GM12878 (cell line): ENCODE measurements around the gene DYNC1I1.

Experiments used
- CTCF ChIP-seq, 3 experiments: IDR thresholded peaks in 2 of 3; conservative IDR thresholded peaks in 1 of 3; 2 replicates each; pipeline ENCODE4 v1.5.1; 2011; ENCODE audit warnings: low read depth in 3 of 3, low read length in 3 of 3, mild to moderate bottlenecking in 3 of 3, control low read depth in 2 of 3, moderate library complexity in 2 of 3, inconsistent platforms in 1 of 3, mixed read lengths in 1 of 3; ENCODE audit not compliant: control insufficient read depth in 2 of 3, insufficient read depth in 1 of 3; ENCODE audit errors: extremely low read depth in 1 of 3
- NFIC ChIP-seq: IDR thresholded peaks from 2 replicates; pipeline ENCODE4 v1.6.1; 2012; ENCODE audit warnings: low read depth, mild to moderate bottlenecking, inconsistent platforms, low read length, moderate library complexity
- PML ChIP-seq: IDR thresholded peaks from 2 replicates; pipeline ENCODE4 v1.6.1; 2012; ENCODE audit warnings: low read length, inconsistent platforms
- POLR2AphosphoS5 ChIP-seq: IDR thresholded peaks from 2 replicates; pipeline ENCODE4 v1.6.1; 2011; ENCODE audit warnings: mild to moderate bottlenecking, low read length, inconsistent platforms
- RAD21 ChIP-seq: IDR thresholded peaks from 2 replicates; pipeline ENCODE4 v1.6.1; 2011; ENCODE audit warnings: mild to moderate bottlenecking, low read depth, low read length, moderate library complexity; ENCODE audit not compliant: insufficient read depth
- SMC3 ChIP-seq: IDR thresholded peaks from 2 replicates; pipeline ENCODE4 v1.6.1; 2011; ENCODE audit warnings: low read length, improper control_type of control experiment, borderline replicate concordance
- YY1 ChIP-seq: IDR thresholded peaks from 2 replicates; pipeline ENCODE4 v1.6.1; 2011; ENCODE audit warnings: low read depth, mild to moderate bottlenecking, low read length
- ZBTB40 ChIP-seq: fragments of 450-650 bp; IDR thresholded peaks from 2 replicates; pipeline ENCODE4 v1.6.1; 2016; ENCODE audit warnings: mild to moderate bottlenecking, moderate library complexity, borderline replicate concordance
- ZNF274 ChIP-seq: IDR thresholded peaks from one replicate; pipeline ENCODE4 v1.8.0; 2011; ENCODE audit not compliant: insufficient read length, insufficient read depth

- no peak for TF ChIP-seq POLR2AphosphoS5
- TF ChIP-seq SMC3: no peak
- TF ChIP-seq RAD21: no peak
- no peak for TF ChIP-seq NFIC
- TF ChIP-seq CTCF (IDR thresholded peaks at IDR 0.05 in 2 of 3, conservative IDR thresholded peaks at IDR 0.05 in 1 of 3; ENCODE audit: control insufficient read depth in 2 of 3, extremely low read depth in 1 of 3, insufficient read depth in 1 of 3, low read depth in 3 of 3, low read length in 3 of 3): no peak
- no peak for TF ChIP-seq YY1
- TF ChIP-seq ZNF274: no peak
- TF ChIP-seq PML: no peak
- no peak for TF ChIP-seq ZBTB40
Measured at GRCh38 chr7:96026611-96027010, 254.3 kb downstream of the DYNC1I1 start.
